ENCODE data around the gene FAM200C. TPM values are rescaled to one million over a fixed set of nuclear protein-coding genes. Genes with fewer than 3 reads are reported as not detected.
A peak's percentile ranks its signal among the peaks of the same experiment; 100 is the strongest.

The FAM200C gene
- total RNA-seq, 2 experiments from 2014 or later: 2.7 to 3.7 TPM

DNA sequence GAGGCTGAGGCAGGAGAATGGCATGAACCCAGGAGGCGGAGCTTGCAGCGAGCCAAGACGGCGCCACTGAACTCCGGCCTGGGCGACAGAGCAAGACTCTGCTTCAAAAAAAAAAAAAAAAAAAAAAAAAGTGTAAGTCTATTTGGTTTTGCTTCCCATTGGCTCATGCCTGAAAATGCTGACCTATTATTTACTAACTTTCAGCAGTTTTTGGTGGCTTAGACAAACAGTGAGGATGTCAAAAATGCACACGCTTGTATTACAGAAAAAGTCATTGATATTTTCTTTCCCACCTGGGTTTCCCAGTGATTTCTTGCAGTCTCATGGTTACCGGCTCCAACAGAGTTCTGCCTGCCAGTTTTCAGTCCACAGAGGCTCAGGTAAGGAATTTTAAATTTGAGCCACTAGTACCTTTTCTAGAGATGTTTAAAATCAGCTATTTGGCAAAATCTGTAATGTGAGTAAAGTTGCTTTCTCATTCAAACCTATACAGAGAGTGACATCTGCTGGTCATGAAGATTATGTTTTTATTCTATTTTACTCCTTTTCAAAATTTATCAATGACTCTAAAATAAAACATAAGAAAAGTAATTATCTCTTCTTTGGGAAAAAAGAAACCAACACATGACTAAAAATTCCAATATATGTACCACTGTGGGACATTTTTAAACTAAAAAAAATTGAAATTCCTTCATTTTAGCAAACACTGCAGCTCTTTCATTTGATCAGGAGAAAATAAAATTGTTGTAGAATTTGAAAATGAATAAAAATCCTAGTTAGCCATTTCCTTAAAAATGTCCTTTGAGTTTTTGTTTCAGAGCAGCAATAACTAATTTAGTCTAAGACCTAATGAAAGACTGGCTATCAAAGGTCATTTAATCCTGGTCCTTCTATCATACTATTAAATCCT is 8.8 kb downstream of the FAM200C start:
- CTCF ChIA-PET (ENCODE audit: unreplicated experiment): interaction anchor here (1.0 kb wide), 1 partner anchor 150 kb away, joined by 3 read pairs; no protein-coding TSS in a partner anchor
- Histone ChIP-seq H3K27ac (ENCODE audit: low read depth, low read length, poor library complexity, severe bottlenecking) (no peak overlapping the region), H3K9me2 (ENCODE audit: insufficient read depth, low read length) (no peaks in the 10 kb centered on the region), H4K20me1 (ENCODE audit: insufficient read depth, low read length) (no peaks in the 10 kb centered on the region), H3K4me2 (ENCODE audit: low read length) (no peak overlapping the region), H2AFZ (ENCODE audit: low read length) (no peak overlapping the region), H3K9me3 (ENCODE audit: low read length) (peaks cover 9% of the 10 kb centered on the region), H3K36me3 (ENCODE audit: insufficient read depth, low read length) (no peaks in the 10 kb centered on the region), H3K4me3 (ENCODE audit: low read depth, low read length, poor library complexity, severe bottlenecking) (no peak overlapping the region), H3K4me1 (ENCODE audit: insufficient read depth, low read length, poor library complexity, severe bottlenecking) (no peaks in the 10 kb centered on the region), H3K79me2 (ENCODE audit: insufficient read depth, low read depth, low read length) (no peaks in the 10 kb centered on the region)
- intact Hi-C loops (cut with micrococcal nuclease; ENCODE audit: unreplicated experiment): no loop called here
- peak; percentile 33 for DNase-seq (ENCODE audit: low spot score)
- BruUV-seq (replicated peaks): no TSS peak
- TF ChIP-seq, protein P1, sequence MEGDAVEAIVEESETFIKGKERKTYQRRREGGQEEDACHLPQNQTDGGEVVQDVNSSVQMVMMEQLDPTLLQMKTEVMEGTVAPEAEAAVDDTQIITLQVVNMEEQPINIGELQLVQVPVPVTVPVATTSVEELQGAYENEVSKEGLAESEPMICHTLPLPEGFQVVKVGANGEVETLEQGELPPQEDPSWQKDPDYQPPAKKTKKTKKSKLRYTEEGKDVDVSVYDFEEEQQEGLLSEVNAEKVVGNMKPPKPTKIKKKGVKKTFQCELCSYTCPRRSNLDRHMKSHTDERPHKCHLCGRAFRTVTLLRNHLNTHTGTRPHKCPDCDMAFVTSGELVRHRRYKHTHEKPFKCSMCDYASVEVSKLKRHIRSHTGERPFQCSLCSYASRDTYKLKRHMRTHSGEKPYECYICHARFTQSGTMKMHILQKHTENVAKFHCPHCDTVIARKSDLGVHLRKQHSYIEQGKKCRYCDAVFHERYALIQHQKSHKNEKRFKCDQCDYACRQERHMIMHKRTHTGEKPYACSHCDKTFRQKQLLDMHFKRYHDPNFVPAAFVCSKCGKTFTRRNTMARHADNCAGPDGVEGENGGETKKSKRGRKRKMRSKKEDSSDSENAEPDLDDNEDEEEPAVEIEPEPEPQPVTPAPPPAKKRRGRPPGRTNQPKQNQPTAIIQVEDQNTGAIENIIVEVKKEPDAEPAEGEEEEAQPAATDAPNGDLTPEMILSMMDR (conservative IDR thresholded peaks at IDR 0.05; ENCODE audit: low read length): peak; percentile 93
- TF ChIP-seq EZH2phosphoT487 (IDR thresholded peaks at IDR 0.05; ENCODE audit: borderline replicate concordance, low read depth, low read length): no peak
- POLR2A ChIA-PET: interaction anchor here (0.6 to 0.7 kb wide), 4 partner anchors 106 to 382 kb away, joined by 3 to 4 read pairs (median 3); partner anchors contain the start of gene TTC1

DNA sequence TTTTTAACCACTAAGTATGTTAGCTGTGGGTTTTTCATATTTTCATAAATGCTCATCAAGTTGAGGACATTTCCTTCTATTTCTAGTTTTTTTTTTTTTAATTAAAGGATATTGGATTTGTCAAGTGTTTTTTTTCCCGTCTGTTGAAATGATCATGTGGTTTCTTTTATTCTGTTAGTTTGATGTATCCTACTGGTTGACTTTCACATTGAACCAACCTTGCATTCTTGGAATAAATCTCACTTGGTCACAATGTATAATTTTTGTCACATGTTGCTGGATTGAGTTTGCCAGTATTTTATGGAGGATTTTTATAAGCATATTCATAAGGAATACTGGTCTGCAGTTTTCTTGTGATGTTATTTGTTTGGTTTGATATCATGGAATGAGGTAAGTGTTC is 12.4 kb downstream of the FAM200C start:
- H3K36me3 ChIP-seq (ENCODE audit: insufficient read depth, low read length): no peaks in the 10 kb centered on the region
- intact Hi-C loops (cut with micrococcal nuclease; ENCODE audit: unreplicated experiment): loop anchor here (5.0 kb wide), 1 partner anchor 305 kb away; no protein-coding TSS in a partner anchor
- H3K4me1 ChIP-seq (ENCODE audit: insufficient read depth, low read length, poor library complexity, severe bottlenecking): peaks cover 3% of the 10 kb centered on the region
- no TSS peak for BruUV-seq (replicated peaks)
- H3K79me2 ChIP-seq (ENCODE audit: insufficient read depth, low read depth, low read length): no peaks in the 10 kb centered on the region
- TF ChIP-seq, protein P1 (conservative IDR thresholded peaks at IDR 0.05; ENCODE audit: low read length): no peak
- TF ChIP-seq EZH2phosphoT487 (IDR thresholded peaks at IDR 0.05; ENCODE audit: borderline replicate concordance, low read depth, low read length): no peak
- H4K20me1 ChIP-seq (ENCODE audit: insufficient read depth, low read length): no peaks in the 10 kb centered on the region
- ChIA-PET CTCF (ENCODE audit: unreplicated experiment) (no interaction called here), POLR2A (interaction anchor here (1.4 kb wide), 1 partner anchor 32 kb away, joined by 3 read pairs; the partner anchor contains the start of gene SLU7)
- DNase-seq (ENCODE audit: low spot score): no peak
- H2AFZ ChIP-seq (ENCODE audit: low read length): no peak overlapping the region
- H3K4me3 ChIP-seq (ENCODE audit: low read depth, low read length, poor library complexity, severe bottlenecking): no peak overlapping the region
- no peak overlapping the region for H3K27ac ChIP-seq (ENCODE audit: low read depth, low read length, poor library complexity, severe bottlenecking)
- peaks cover 9% of the 10 kb centered on the region for H3K9me3 ChIP-seq (ENCODE audit: low read length)
- H3K4me2 ChIP-seq (ENCODE audit: low read length): no peak overlapping the region
- H3K9me2 ChIP-seq (ENCODE audit: insufficient read depth, low read length): no peaks in the 10 kb centered on the region

DNA sequence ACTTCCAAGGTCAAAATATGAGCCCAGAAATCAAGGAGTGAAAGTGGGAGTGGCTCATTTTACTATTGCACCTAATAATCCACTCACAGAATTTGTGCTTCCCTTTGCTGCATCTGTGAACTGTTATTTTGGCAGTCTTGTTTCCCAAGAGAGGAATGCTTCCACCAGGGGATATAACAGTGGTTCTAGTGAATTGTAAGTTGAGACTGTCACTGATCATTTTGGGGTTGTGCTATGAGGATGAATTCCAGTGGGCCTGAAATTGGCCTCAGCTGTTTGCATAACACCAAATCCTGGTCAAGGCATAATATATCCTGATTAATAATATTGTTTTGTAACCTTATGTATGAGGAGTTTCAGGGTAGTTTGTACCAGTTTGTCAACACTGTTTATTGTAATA is 14.4 kb downstream of the FAM200C start:
- DNase-seq (ENCODE audit: low spot score): no peak
- peaks cover 3% of the 10 kb centered on the region for H3K4me1 ChIP-seq (ENCODE audit: insufficient read depth, low read length, poor library complexity, severe bottlenecking)
- CTCF ChIA-PET (ENCODE audit: unreplicated experiment): no interaction called here
- no peak overlapping the region for H3K27ac ChIP-seq (ENCODE audit: low read depth, low read length, poor library complexity, severe bottlenecking)
- H3K4me2 ChIP-seq (ENCODE audit: low read length): no peak overlapping the region
- no peak overlapping the region for H3K4me3 ChIP-seq (ENCODE audit: low read depth, low read length, poor library complexity, severe bottlenecking)
- H3K9me3 ChIP-seq (ENCODE audit: low read length): peaks cover 9% of the 10 kb centered on the region
- no peaks in the 10 kb centered on the region for H3K36me3 ChIP-seq (ENCODE audit: insufficient read depth, low read length)
- no peak overlapping the region for H2AFZ ChIP-seq (ENCODE audit: low read length)
- no peaks in the 10 kb centered on the region for H3K9me2 ChIP-seq (ENCODE audit: insufficient read depth, low read length)
- no peaks in the 10 kb centered on the region for H3K79me2 ChIP-seq (ENCODE audit: insufficient read depth, low read depth, low read length)
- no peaks in the 10 kb centered on the region for H4K20me1 ChIP-seq (ENCODE audit: insufficient read depth, low read length)
- TF ChIP-seq, protein P1 (conservative IDR thresholded peaks at IDR 0.05; ENCODE audit: low read length): no peak
- TF ChIP-seq EZH2phosphoT487 (IDR thresholded peaks at IDR 0.05; ENCODE audit: borderline replicate concordance, low read depth, low read length): no peak
- intact Hi-C loops (cut with micrococcal nuclease; ENCODE audit: unreplicated experiment): loop anchor here (5.0 kb wide), 1 partner anchor 303 kb away; no protein-coding TSS in a partner anchor
- no TSS peak for BruUV-seq (replicated peaks)
- POLR2A ChIA-PET: no interaction called here
